Measurements from ENCODE around the gene CLEC3A. TPM values are rescaled to one million over a fixed set of nuclear protein-coding genes. Genes with fewer than 3 reads are reported as not detected.
"Not testable (repeated sequence)": the region's sequence is repeated elsewhere in the genome, so short reads cannot be mapped to it uniquely, and the experiment has no call there.

The CLEC3A gene
- not detected for total RNA-seq

GRCh38 chr16:78022347-78023060, at the start of gene CLEC3A:
CLEC3A (plus strand) TSS chr16:78022548; CDS start chr16:78022627, 79 bp downstream.
- no peaks in the 10 kb centered on the region for H3K9me3 ChIP-seq (ENCODE audit: low read depth, low read length)
- no peak within 1 kb of the TSS for H3K4me3 ChIP-seq (ENCODE audit: low read length)
- no peaks in the 10 kb centered on the region for H3K4me1 ChIP-seq (ENCODE audit: insufficient read depth, low read length)
- H3K27me3 ChIP-seq (ENCODE audit: insufficient read depth, low read length), result no peaks in the 10 kb centered on the region

- Histone ChIP-seq H3K9me3 (ENCODE audit: low read depth, low read length) (no peaks in the 10 kb centered on the region), H3K4me1 (ENCODE audit: insufficient read depth, low read length) (no peaks in the 10 kb centered on the region), H3K27me3 (ENCODE audit: insufficient read depth, low read length) (no peaks in the 10 kb centered on the region), H3K4me3 (ENCODE audit: low read length) (no peak overlapping the region)
These were observed 47.5 kb upstream of the CLEC3A start for GRCh38 chr16:77974883-77975282.

- H3K9me3 ChIP-seq (ENCODE audit: low read depth, low read length), result no peaks in the 10 kb centered on the region
- H3K27me3 ChIP-seq (ENCODE audit: insufficient read depth, low read length), result no peaks in the 10 kb centered on the region
- no peaks in the 10 kb centered on the region for H3K4me1 ChIP-seq (ENCODE audit: insufficient read depth, low read length)
- no peak overlapping the region for H3K4me3 ChIP-seq (ENCODE audit: low read length)
These were observed 46.4 kb upstream of the CLEC3A start for GRCh38 chr16:77975942-77976341.

- H3K4me3 ChIP-seq (ENCODE audit: low read length), result no peak overlapping the region
- H3K9me3 ChIP-seq (ENCODE audit: low read depth, low read length), result no peaks in the 10 kb centered on the region
- no peaks in the 10 kb centered on the region for H3K27me3 ChIP-seq (ENCODE audit: insufficient read depth, low read length)
- no peaks in the 10 kb centered on the region for H3K4me1 ChIP-seq (ENCODE audit: insufficient read depth, low read length)
These were observed 45.0 kb upstream of the CLEC3A start for GRCh38 chr16:77977339-77977738.

- Histone ChIP-seq H3K4me3 (ENCODE audit: low read length) (no peak overlapping the region), H3K9me3 (ENCODE audit: low read depth, low read length) (no peaks in the 10 kb centered on the region), H3K27me3 (ENCODE audit: insufficient read depth, low read length) (no peaks in the 10 kb centered on the region), H3K4me1 (ENCODE audit: insufficient read depth, low read length) (no peaks in the 10 kb centered on the region)
These were observed 37.2 kb upstream of the CLEC3A start for GRCh38 chr16:77985111-77985510.

- Histone ChIP-seq H3K4me3 (ENCODE audit: low read length) (no peak overlapping the region), H3K27me3 (ENCODE audit: insufficient read depth, low read length) (no peaks in the 10 kb centered on the region), H3K9me3 (ENCODE audit: low read depth, low read length) (no peaks in the 10 kb centered on the region), H3K4me1 (ENCODE audit: insufficient read depth, low read length) (no peaks in the 10 kb centered on the region)
These were observed 36.2 kb upstream of the CLEC3A start for GRCh38 chr16:77986011-77986740.

GRCh38 chr16:77987810-77988209, 34.5 kb upstream of the CLEC3A start:
- Histone ChIP-seq H3K9me3 (ENCODE audit: low read depth, low read length) (no peaks in the 10 kb centered on the region), H3K4me1 (ENCODE audit: insufficient read depth, low read length) (no peaks in the 10 kb centered on the region), H3K4me3 (ENCODE audit: low read length) (no peak overlapping the region), H3K27me3 (ENCODE audit: insufficient read depth, low read length) (no peaks in the 10 kb centered on the region)

- H3K4me1 ChIP-seq (ENCODE audit: insufficient read depth, low read length), result no peaks in the 10 kb centered on the region
- H3K4me3 ChIP-seq (ENCODE audit: low read length), result no peak overlapping the region
- no peaks in the 10 kb centered on the region for H3K9me3 ChIP-seq (ENCODE audit: low read depth, low read length)
- no peaks in the 10 kb centered on the region for H3K27me3 ChIP-seq (ENCODE audit: insufficient read depth, low read length)
These were observed 32.5 kb upstream of the CLEC3A start for GRCh38 chr16:77989846-77990245.

GRCh38 chr16:77991701-77992100, 30.6 kb upstream of the CLEC3A start:
- Histone ChIP-seq H3K4me1 (ENCODE audit: insufficient read depth, low read length) (no peaks in the 10 kb centered on the region), H3K9me3 (ENCODE audit: low read depth, low read length) (peaks cover 7% of the 10 kb centered on the region)

GRCh38 chr16:77992381-77992780, 30.0 kb upstream of the CLEC3A start:
- not testable (repeated sequence) for H3K27me3 ChIP-seq (ENCODE audit: insufficient read depth, low read length)

More at GRCh38 chr16:77991701-77992100, 30.6 kb upstream of the CLEC3A start:
- Histone ChIP-seq H3K4me3 (ENCODE audit: low read length) (no peak overlapping the region), H3K27me3 (ENCODE audit: insufficient read depth, low read length) (no peaks in the 10 kb centered on the region)

GRCh38 chr16:77993111-77993985, 29.0 kb upstream of the CLEC3A start:
- H3K9me3 ChIP-seq (ENCODE audit: low read depth, low read length), result peaks cover 7% of the 10 kb centered on the region
- H3K4me1 ChIP-seq (ENCODE audit: insufficient read depth, low read length), result no peaks in the 10 kb centered on the region
- H3K27me3 ChIP-seq (ENCODE audit: insufficient read depth, low read length), result no peaks in the 10 kb centered on the region
- no peak overlapping the region for H3K4me3 ChIP-seq (ENCODE audit: low read length)

More at GRCh38 chr16:77992381-77992780, 30.0 kb upstream of the CLEC3A start:
- H3K9me3 ChIP-seq (ENCODE audit: low read depth, low read length); H3K4me1 ChIP-seq (ENCODE audit: insufficient read depth, low read length); H3K4me3 ChIP-seq (ENCODE audit: low read length): not testable (repeated sequence)

- no peak overlapping the region for H3K4me3 ChIP-seq (ENCODE audit: low read length)
- H3K9me3 ChIP-seq (ENCODE audit: low read depth, low read length), result peaks cover 7% of the 10 kb centered on the region
- no peaks in the 10 kb centered on the region for H3K27me3 ChIP-seq (ENCODE audit: insufficient read depth, low read length)
- no peaks in the 10 kb centered on the region for H3K4me1 ChIP-seq (ENCODE audit: insufficient read depth, low read length)
These were observed 26.4 kb upstream of the CLEC3A start for GRCh38 chr16:77995843-77996455.

GRCh38 chr16:77998350-77999023, 23.9 kb upstream of the CLEC3A start:
- Histone ChIP-seq H3K27me3 (ENCODE audit: insufficient read depth, low read length) (no peaks in the 10 kb centered on the region), H3K4me3 (ENCODE audit: low read length) (no peak overlapping the region), H3K4me1 (ENCODE audit: insufficient read depth, low read length) (no peaks in the 10 kb centered on the region), H3K9me3 (ENCODE audit: low read depth, low read length) (peaks cover 7% of the 10 kb centered on the region)

GRCh38 chr16:78001451-78002025, 20.8 kb upstream of the CLEC3A start:
- no peaks in the 10 kb centered on the region for H3K4me1 ChIP-seq (ENCODE audit: insufficient read depth, low read length)
- H3K27me3 ChIP-seq (ENCODE audit: insufficient read depth, low read length), result no peaks in the 10 kb centered on the region
- H3K4me3 ChIP-seq (ENCODE audit: low read length), result no peak overlapping the region
- no peaks in the 10 kb centered on the region for H3K9me3 ChIP-seq (ENCODE audit: low read depth, low read length)

All from mononuclear cell (primary cell).